Activated CD4-positive, alpha-beta T cell treated with anti-CD3 and anti-CD28 coated beads, Interleukin-2, amount 50 U/mL, for 4 hours (primary cell): Measurements from ENCODE around the gene CLEC1B.
"Not testable (repeated sequence)": the region's sequence is repeated elsewhere in the genome, so short reads cannot be mapped to it uniquely, and the experiment has no call there.

ENCODE experiments used
- DNase-seq, 2 experiments: peaks; one replicate each; pipeline ENCODE4 v3.0.0-alpha.2; 2020

CLEC1B gene

DNA sequence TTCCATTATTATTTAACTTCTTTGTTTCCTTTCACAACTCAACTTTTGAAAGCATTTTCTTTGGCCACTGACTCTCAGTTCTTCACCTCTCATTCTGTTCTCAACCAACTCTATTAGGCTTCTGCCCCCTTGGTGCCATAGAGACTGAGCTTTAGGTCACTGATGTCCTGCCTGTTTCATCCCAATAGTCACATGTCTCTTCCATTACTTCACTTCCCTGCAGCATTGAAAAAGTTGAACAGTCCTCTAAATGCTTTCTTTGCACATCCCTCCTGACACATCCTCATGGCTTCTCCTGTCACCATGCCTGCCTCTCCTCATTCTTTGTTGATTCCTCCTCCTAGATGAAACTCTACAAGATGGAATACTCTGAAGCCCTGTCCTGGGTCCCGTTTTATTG lies 25.0 kb downstream of the CLEC1B start:
- DNase-seq = no peak

DNA sequence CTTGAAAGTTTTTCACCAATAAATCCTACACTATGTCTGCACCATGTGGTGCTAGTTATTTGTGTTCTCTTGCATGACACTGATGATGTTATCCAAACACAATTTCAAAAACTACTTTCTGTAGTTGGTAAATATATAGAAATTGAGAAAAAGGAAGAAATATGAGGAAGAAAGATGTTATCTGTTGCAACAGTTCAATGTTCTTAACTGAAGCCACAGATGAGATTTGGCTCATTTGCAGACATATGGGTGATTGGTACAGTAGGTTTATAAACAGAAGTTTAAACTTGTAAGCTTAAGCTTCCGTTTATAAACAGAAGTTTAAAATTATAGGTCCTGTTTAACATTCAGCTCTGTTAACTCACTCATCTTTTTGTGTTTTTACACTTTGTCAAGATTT lies 27.7 kb downstream of the CLEC1B start, which contains the start of gene CLEC12A:
CLEC12A (plus strand) TSS at position 229 of the 400 bp plus-strand sequence. CDS start 188 bp downstream, outside the sequence.
- no peak for DNase-seq

DNA sequence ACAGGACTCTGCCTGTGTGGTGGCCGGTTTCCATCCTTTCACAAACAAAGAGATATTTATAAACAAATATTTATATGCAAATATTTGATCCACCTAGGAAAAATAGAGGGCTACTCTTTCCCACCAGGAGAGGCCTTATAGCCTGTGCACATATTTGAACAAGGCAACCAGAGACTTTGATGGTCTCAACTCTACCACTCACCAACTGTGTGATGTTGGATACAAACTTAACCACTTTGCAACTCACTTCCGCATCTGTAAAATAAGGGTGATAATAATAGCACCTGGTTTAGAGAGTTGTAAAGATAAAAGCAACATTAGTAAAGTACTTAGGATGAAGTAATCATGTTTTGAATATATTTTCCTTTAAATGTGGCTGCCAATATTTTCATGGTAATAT lies 29.2 kb downstream of the CLEC1B start:
- DNase-seq = no peak

DNA sequence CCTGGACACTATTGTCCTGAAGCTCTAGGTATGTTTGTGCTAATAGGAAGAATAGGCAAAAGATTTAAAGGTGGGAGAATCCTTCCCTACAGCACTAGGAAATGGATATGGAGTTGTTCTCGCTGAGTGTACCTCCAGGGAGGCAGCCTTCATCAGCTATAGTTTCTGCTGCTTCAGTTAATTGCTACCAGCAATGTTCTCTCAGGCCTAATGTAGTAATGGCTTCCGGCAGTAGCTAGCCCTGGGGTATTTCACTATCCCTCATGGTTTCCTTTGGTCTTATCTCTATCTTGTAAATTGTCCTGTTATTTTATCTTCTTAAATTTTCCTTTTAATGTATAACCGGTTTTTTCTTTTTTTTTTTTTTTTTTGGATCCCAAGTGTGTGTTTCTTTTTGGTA lies 37.0 kb downstream of the CLEC1B start:
- DNase-seq = no peak

DNA sequence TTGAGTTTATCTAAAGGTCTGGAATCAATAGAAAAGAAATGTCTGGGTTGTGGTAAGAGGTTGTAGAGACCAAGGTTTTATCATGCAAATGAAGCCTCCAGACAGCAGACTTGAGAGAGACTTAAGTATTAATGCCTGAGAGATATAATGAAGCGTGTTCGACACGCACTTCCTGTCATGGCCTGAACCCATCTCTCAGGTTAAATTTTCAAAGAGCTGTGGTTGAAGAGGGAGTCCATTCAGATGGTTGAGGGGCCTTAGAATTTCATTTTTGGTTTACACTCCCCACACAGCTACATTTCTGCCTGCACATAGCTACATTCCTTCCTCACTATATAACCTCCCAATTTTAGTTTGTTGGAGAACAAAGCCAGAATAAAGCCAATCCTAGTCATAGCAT lies 37.8 kb downstream of the CLEC1B start:
- no peak for DNase-seq

DNA sequence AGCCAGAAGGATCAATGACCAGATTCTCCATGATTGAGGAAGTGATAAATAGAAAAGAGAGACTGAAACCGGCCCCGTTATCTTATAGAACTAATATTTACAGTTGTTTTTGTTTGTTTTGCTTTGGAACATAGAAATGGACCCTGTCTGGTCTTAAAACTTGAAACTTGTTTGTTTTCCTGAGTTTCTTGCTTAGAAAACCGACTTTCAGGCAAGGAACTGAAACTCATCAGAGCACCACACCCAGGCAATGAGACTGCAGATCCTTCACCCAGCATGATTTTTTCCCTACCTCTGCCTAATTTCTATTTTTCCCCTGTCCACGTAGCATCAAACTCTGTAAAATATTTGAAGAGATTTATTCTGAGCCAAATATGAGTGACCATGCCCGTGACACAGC lies 38.3 kb downstream of the CLEC1B start:
- DNase-seq = no peak

DNA sequence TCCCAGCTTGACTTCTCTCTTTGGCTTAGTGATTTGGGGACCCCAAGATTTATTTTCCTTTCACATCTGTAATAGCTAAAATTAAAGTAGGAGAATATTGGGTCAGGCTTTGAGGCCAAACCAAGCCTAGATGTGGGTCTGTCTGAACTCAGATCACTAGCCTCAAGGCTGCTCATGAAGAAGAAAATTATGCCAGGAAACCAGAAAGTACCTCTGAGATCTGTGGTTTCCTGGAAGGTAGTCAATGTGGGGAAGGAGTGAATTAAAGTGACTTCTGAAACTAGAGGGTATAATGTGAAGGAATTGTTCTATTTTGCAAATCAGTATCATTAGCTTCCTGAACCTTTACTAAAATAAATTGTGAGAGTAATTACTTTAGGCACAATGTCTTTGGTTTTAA lies 41.1 kb downstream of the CLEC1B start:
- DNase-seq = no peak

DNA sequence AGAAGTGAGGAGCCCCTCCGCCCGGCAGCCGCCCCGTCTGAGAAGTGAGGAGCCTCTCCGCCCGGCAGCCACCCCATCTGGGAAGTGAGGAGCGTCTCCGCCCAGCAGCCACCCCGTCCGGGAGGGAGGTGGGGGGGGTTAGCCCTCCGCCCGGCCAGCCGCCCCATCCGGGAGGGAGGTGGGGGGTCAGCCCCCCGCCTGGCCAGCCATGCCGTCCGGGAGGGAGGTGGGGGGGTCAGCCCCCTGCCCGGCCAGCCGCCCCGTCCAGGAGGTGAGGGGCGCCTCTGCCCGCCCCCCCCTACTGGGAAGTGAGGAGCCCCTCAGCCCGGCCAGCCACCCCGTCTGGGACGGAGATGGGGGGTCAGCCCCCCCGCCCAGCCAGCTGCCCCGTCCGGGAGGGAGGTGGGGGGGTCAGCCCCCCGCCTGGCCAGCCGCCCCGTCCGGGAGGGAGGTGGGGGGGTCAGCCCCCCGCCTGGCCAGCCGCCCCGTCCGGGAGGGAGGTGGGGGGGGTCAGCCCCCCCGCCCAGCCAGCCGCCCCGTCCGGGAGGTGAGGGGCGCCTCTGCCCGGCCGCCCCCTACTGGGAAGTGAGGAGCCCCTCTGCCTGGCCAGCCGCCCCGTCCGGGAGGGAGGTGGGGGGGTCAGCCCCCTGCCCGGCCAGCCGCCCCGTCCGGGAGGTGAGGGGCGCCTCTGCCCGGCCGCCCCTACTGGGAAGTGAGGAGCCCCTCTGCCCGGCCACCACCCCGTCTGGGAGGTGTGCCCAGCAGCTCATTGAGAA lies 45.8 kb downstream of the CLEC1B start:
- DNase-seq = not testable (repeated sequence)

DNA sequence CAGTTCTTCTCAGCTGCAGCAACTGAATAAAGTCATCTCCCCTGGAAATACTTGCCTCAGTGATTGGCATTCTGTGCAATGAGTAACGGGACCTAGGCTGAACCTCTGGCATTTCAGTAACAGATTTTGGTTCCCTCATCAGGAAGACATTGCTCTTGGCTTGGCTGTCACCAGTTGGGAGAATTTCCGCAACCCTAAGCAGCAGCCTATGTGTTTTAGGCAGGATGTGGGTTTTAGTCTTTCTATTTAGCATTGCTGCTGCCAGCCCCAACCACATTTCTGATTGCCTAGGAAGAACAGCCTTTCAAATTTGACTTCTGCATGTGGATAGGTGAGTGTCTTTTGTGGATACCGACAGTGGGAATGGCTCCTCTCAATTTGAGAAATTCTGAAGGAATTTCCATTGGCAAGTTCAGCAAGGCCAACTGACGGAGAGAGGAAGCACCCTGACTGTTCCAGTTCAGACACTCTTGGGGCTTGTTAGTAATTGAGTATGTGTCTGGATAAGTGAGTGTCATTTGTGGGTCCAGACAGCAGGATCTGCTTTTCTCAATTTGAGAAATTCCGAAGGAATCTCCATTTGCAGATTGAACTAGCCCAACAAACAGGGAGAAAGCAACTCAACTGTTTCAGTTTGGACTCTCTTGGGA lies 47.8 kb downstream of the CLEC1B start:
- DNase-seq = peak in 1 of 2 experiments; percentile 7

DNA sequence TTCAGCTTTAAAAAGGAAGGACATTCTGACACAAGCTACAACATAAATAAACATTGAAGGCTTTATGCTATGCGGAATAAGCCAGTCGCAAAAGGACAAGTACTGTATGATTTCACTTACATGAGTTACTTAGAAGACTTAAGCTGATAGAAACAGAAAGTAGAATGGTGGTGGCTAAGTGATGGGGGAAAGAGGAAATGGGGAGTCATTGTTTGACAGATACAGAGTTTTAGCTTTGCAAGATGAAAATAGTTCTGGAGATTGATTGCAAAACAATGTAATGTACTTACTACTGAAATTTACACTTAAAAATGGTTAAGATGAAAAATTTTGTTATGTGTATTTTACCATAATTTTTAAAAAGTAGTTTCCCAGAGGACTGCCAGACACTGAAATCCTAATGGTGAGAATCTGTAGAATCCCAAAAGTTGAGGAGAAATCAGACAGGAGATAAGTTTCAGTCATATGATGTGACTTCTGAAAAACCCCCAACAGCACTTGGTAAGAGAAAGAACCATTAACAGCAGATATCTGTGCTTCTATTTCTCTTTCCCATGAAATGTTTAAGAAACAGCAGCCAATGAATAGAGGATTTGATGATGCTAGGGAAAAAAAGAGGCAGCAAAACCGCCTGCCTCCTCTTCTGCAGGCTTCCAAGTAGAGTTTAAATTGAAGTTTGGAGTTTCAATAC lies 50.2 kb downstream of the CLEC1B start:
- DNase-seq = no peak

DNA sequence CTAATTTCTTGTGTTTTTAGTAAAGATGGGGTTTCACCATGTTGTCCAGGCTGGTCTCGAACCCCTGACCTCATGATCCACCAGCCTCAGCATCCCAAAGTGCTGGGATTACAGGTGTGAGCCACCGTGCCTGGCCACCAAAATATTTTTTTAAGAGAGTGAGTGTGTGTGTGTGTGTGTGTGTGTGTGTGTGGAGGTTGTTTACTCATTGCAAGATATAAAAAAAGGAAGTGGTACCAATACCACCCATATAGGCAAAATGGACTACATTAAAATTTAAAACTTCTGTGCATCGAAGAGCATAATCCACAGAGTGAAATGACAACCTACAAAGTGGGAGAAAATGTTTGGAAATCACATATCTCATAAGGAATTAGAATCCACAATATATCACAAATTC lies 51.2 kb downstream of the CLEC1B start:
- DNase-seq = no peak

DNA sequence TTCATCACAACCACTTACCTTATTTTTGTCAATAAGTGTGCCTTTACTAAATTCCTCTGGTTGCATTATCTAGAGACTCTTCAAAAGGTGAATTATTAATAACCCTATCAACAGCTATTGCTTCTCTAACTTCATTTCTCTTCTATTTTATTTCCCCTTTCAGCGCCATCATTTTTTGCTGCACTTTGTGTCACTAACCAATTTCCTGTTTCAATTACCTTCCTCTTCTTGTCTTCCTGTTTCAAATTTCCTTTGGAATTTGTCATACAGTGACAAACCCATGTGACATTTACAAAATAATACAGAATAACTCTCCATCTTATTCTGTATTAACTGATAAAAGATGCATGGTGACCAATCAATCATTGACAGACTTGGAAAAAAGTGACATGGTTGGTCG lies 54.5 kb downstream of the CLEC1B start:
- DNase-seq = no peak

DNA sequence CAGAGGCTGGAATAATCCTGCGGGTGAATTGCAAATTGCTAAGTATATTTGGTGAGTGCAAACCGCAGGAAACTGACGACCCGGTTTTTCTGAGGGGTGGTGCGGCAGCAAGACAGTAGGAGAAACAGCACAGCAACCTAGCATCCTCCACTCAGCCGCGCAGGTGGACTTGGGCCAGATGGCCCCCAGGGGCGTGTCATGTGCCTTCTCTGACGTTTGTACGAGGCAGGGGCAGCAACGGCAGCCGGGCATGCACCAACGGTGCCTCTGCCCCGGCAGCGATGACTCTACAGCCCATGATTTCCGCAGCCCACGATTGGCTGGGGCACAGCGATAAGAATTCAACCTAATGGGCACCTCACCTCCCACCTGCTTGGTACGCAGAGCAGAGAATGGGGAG lies 55.7 kb downstream of the CLEC1B start:
- DNase-seq = peak in 1 of 2 experiments; percentile 5
